Transverse colon (tissue), 4 donors: ENCODE results near the gene TNK2. TPM values are rescaled to one million over a fixed set of nuclear protein-coding genes. Genes with fewer than 3 reads are reported as not detected.

Experiments used
- DNase-seq: peaks from one replicate; pipeline ENCODE4 v3.0.0-alpha.2; 2019
- H3K27ac ChIP-seq, 4 donors: fragments of 200-600 bp; sonication (generic); 2 replicates each; pipeline ENCODE4 v1.5.1; 2016 to 2018; ENCODE audit warnings: inconsistent platforms in 4 of 4
- H3K27me3 ChIP-seq: fragments of 200-600 bp; sonication (generic); 2 replicates; pipeline ENCODE4 v1.5.1; 2017; ENCODE audit warnings: inconsistent platforms
- H3K36me3 ChIP-seq, 4 donors: fragments of 200-600 bp; sonication (generic); 2 replicates each; pipeline ENCODE4 v1.5.1; 2017 to 2019; ENCODE audit warnings: inconsistent platforms in 4 of 4
- H3K4me1 ChIP-seq, 4 donors: fragments of 200-600 bp; sonication (generic); 2 replicates each; pipeline ENCODE4 v1.5.1; 2017 to 2020; ENCODE audit warnings: inconsistent platforms in 4 of 4
- H3K4me3 ChIP-seq, 4 donors: fragments of 200-600 bp; sonication (generic); 1 replicate in 1 of 4; 2 replicates in 3 of 4; pipeline versions ENCODE4 v1.5.1 to v1.6.1; 2017 to 2019; ENCODE audit warnings: inconsistent platforms in 4 of 4
- H3K9me3 ChIP-seq, 2 donors: fragments of 200-600 bp; sonication (generic); 2 replicates each; pipeline ENCODE4 v1.5.1; 2017 to 2019; ENCODE audit warnings: inconsistent platforms in 2 of 2
- EP300 ChIP-seq: sonication (generic); formaldehyde crosslinking; IDR thresholded peaks from one replicate; pipeline ENCODE4 v1.6.1; 2017; ENCODE audit warnings: antibody characterized with exemption, low read depth
- POLR2A ChIP-seq: fragments of 450-650 bp; IDR thresholded peaks from one replicate; pipeline ENCODE4 v1.6.1; 2016; ENCODE audit warnings: antibody characterized with exemption, mild to moderate bottlenecking, moderate library complexity
- POLR2AphosphoS5 ChIP-seq, 3 donors: sonication (generic); formaldehyde crosslinking; IDR thresholded peaks; one replicate each; pipeline ENCODE4 v1.6.1; 2016; ENCODE audit warnings: antibody characterized with exemption in 3 of 3
- WGBS, 2 donors: methylation state at CpG; one replicate each; pipeline ENCODE4 v1.1.5; 2018; ENCODE audit warnings: low coverage in 1 of 2; 5-methylcytosine and 5-hydroxymethylcytosine counted together
- in situ Hi-C, 4 donors: fragments of 200-750 bp; cut with MboI; loops; one replicate each; pipeline versions ENCODE4 v1.15.0 to v1.15.1; 2017; ENCODE audit warnings: low sequenced_read_pairs in 3 of 4, low pct_ligation_motif_present in 1 of 4, low pct_unique_long_range_greater_than_20kb in 1 of 4
- intact Hi-C: fragments of 100-400 bp; cut with DNase I; formaldehyde crosslinking; loops from one replicate; pipeline ENCODE4 v1.15.1; 2023; ENCODE audit warnings: low total_unique reads
- total RNA-seq, 4 donors: library from RNA; depleted of rRNA; stranded (reverse); fragments of >200 nt; gene quantifications; one replicate each; pipeline ENCODE4 v1.1.0, GENCODE V29; 2016
- TF ChIP-seq, protein P1 (sequence below), 5 experiments: fragments of 200-600 bp in 3 of 5; fragments of 450-650 bp in 2 of 5; sonication (generic) in 3 of 5; IDR thresholded peaks; 1 replicate in 2 of 5; 2 replicates in 3 of 5; pipeline ENCODE4 v1.5.1; 2016 to 2017; ENCODE audit warnings: antibody characterized with exemption in 5 of 5, inconsistent platforms in 3 of 5, mild to moderate bottlenecking in 2 of 5, moderate library complexity in 1 of 5

Gene TNK2
- total RNA-seq, 4 donors from 2014 or later: 19.1 to 74.1 (median 21.3) TPM

DNA sequence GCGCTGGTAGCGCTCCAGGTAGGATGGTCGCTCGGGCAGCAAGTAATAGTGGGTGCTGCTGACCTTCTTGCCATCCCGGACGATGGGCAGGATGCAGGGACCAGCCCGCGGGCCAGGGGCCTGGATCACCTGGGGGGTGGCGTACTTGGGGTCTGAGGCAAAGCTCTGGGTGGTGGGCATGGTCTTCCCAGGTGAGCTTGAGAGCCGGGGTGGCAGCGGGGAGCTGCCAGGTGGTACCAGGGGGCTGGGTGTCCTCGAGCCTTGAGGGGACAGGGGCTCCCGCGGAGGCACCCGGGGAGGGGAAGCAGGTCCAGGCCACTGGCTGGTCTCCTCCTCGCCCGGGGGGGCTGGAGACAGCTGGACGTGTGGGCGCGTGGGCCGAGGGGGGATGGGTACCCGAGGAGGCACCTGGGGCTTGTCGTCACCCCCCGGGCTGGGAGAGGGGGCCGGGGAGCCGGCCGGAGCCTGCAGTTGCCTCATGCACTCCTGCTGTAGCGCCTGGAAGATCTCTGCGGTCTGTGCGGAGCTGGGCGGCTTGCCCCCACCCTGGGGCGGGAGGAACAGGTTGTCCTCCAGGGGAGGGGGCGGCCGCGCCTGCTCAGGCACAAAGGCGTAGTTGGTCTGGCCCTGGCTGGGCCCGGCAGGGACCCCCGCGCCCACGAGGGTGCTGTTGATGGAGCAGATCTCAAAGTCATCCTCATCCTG lies 40.6 kb downstream of the TNK2 start:
- intact Hi-C loops: no loop called here
- Histone ChIP-seq H3K36me3 (peaks cover 0 to 8% (median 0%) of the 10 kb centered on the region in 4 donors), H3K4me3 (no peak overlapping the region), H3K27me3 (no peaks in the 10 kb centered on the region), H3K4me1 (peaks cover 0 to 8% (median 0%) of the 10 kb centered on the region in 4 donors), H3K9me3 (no peaks in the 10 kb centered on the region), H3K27ac (no peak overlapping the region)
- TF ChIP-seq, protein P1, sequence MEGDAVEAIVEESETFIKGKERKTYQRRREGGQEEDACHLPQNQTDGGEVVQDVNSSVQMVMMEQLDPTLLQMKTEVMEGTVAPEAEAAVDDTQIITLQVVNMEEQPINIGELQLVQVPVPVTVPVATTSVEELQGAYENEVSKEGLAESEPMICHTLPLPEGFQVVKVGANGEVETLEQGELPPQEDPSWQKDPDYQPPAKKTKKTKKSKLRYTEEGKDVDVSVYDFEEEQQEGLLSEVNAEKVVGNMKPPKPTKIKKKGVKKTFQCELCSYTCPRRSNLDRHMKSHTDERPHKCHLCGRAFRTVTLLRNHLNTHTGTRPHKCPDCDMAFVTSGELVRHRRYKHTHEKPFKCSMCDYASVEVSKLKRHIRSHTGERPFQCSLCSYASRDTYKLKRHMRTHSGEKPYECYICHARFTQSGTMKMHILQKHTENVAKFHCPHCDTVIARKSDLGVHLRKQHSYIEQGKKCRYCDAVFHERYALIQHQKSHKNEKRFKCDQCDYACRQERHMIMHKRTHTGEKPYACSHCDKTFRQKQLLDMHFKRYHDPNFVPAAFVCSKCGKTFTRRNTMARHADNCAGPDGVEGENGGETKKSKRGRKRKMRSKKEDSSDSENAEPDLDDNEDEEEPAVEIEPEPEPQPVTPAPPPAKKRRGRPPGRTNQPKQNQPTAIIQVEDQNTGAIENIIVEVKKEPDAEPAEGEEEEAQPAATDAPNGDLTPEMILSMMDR (IDR thresholded peaks at IDR 0.05): no peak
- TF ChIP-seq POLR2AphosphoS5 (IDR thresholded peaks at IDR 0.05) (no peak), POLR2A (no peak), EP300 (no peak)
- WGBS, 2 donors: 91% methylated on average over 14 of the region's 40 CpGs; no CpG with 5 or more reads in 1 of the 2 donors
- in situ Hi-C loops: loop anchor here in 1 of 4 donors (10.0 kb wide), 1 partner anchor 47 kb away; no protein-coding TSS in a partner anchor
- DNase-seq: no peak

DNA sequence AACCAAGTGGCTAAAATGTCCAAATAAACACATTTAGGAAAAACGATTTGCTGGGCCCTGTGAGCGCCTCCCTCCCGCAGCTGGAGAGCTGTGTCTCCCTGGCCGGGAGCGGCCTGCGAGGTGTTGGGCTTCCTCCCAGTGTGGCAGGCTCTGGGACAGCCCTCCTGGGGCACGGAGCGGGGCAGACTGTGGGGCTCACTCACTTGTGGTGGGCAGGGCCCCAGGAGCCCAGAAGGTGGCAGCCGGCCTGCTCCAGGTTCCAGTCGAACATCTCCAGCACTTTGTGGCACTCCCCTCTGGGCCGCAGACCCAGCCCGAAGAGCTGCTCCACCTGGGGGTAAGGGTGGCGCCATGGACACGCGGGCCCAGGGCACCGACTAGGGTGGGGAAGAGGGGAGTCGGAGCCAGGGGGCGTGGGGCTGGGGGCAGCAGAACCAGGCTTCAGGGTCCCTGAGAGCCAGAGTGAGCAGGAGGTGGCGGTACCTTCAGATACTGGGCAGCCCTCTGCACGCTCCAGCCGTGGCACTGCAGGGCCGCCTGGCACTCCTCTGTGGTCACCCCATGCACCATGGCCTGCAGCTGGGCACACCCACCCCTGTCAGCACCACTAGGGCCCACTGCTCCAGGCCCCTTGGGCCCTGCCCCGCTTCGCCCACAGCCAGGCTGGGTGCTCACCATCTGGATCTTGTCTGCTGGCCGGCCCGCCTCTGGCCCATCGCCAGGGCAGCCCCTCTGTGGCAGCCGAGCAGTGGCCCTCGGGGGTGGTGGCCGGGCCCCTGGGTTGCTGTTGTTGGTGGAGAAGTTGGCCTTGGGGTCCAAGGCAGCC lies 41.5 kb downstream of the TNK2 start:
- in situ Hi-C loops: loop anchor here in 1 of 4 donors (10.0 kb wide), 1 partner anchor 48 kb away; no protein-coding TSS in a partner anchor
- H3K27ac ChIP-seq: no peak overlapping the region
- WGBS, 2 donors: 92% methylated on average over 27 of the region's 30 CpGs; no CpG with 5 or more reads in 1 of the 2 donors
- DNase-seq: no peak
- H3K9me3 ChIP-seq: no peaks in the 10 kb centered on the region
- intact Hi-C loops: no loop called here
- no peak overlapping the region for H3K4me3 ChIP-seq
- TF ChIP-seq POLR2AphosphoS5 (IDR thresholded peaks at IDR 0.05) (no peak), EP300 (no peak), POLR2A (no peak)
- TF ChIP-seq, protein P1 (IDR thresholded peaks at IDR 0.05): no peak
- no peaks in the 10 kb centered on the region for H3K27me3 ChIP-seq
- H3K4me1 ChIP-seq: peaks cover 0 to 9% (median 0%) of the 10 kb centered on the region in 4 donors
- peaks cover 0 to 8% (median 0%) of the 10 kb centered on the region in 4 donors for H3K36me3 ChIP-seq

DNA sequence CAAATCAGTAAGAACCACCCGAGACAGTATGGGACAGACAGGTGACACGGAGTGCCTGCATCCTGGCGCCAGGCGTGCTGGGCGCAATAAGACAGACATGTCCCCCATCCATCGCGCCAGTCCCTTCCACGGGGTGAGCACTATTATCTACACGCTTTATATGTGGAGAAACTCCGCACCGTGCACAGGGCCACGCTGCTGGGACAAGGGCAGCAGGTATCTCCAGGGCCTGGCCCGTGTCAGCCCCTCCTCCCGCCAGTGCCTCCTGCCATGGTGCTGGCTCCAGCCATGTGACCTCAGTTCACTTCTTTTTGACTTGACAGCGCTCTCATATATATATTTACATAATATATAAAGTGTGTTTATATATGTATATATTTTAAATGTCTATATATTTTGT lies 42.6 kb downstream of the TNK2 start:
- Histone ChIP-seq H3K36me3 (peaks cover 0 to 8% (median 0%) of the 10 kb centered on the region in 4 donors), H3K27me3 (no peaks in the 10 kb centered on the region), H3K9me3 (no peaks in the 10 kb centered on the region), H3K27ac (no peak overlapping the region), H3K4me1 (peaks cover 0 to 9% (median 0%) of the 10 kb centered on the region in 4 donors), H3K4me3 (no peak overlapping the region)
- intact Hi-C loops: no loop called here
- no peak for TF ChIP-seq POLR2A
- TF ChIP-seq, protein P1 (IDR thresholded peaks at IDR 0.05): no peak
- TF ChIP-seq POLR2AphosphoS5 (IDR thresholded peaks at IDR 0.05): no peak
- TF ChIP-seq EP300: no peak
- no peak for DNase-seq
- in situ Hi-C loops: loop anchor here in 1 of 4 donors (10.0 kb wide), 1 partner anchor 49 kb away; no protein-coding TSS in a partner anchor
- WGBS, 2 donors: 91 to 100% methylated on average over 1 to 15 of the region's 15 CpGs
